ENCODE measurements around the gene ABHD17A.

The ABHD17A gene

GRCh38 chr19:1837222-1837565, 48.1 kb downstream of the ABHD17A start:
- DNase-seq (ENCODE audit: low read depth) = no peak
- H3K4me3 ChIP-seq (ENCODE audit: low read depth, low read length) = no peak overlapping the region
- no peak for TF ChIP-seq CTCF (IDR thresholded peaks at IDR 0.05; ENCODE audit: insufficient read depth, low read depth, low read length, missing control alignments)

- TF ChIP-seq CTCF (IDR thresholded peaks at IDR 0.05; ENCODE audit: insufficient read depth, low read depth, low read length, missing control alignments) = no peak
- no peak overlapping the region for H3K4me3 ChIP-seq (ENCODE audit: low read depth, low read length)
- no peak for DNase-seq (ENCODE audit: low read depth)
Observed at GRCh38 chr19:1836458-1837221, 48.7 kb downstream of the ABHD17A start.

GRCh38 chr19:1833540-1833939, 51.8 kb downstream of the ABHD17A start:
- DNase-seq (ENCODE audit: low read depth) = no peak
- H3K4me3 ChIP-seq (ENCODE audit: low read depth, low read length) = no peak overlapping the region
- TF ChIP-seq CTCF (IDR thresholded peaks at IDR 0.05; ENCODE audit: insufficient read depth, low read depth, low read length, missing control alignments) = no peak

GRCh38 chr19:1832046-1832663, 53.1 kb downstream of the ABHD17A start:
- no peak overlapping the region for H3K4me3 ChIP-seq (ENCODE audit: low read depth, low read length)
- TF ChIP-seq CTCF (IDR thresholded peaks at IDR 0.05; ENCODE audit: insufficient read depth, low read depth, low read length, missing control alignments) = no peak
- no peak for DNase-seq (ENCODE audit: low read depth)

GRCh38 chr19:1830978-1831377, 54.3 kb downstream of the ABHD17A start:
- DNase-seq (ENCODE audit: low read depth) = no peak
- no peak overlapping the region for H3K4me3 ChIP-seq (ENCODE audit: low read depth, low read length)
- no peak for TF ChIP-seq CTCF (IDR thresholded peaks at IDR 0.05; ENCODE audit: insufficient read depth, low read depth, low read length, missing control alignments)

GRCh38 chr19:1830568-1830967, 54.7 kb downstream of the ABHD17A start:
- TF ChIP-seq CTCF (IDR thresholded peaks at IDR 0.05; ENCODE audit: insufficient read depth, low read depth, low read length, missing control alignments) = no peak
- H3K4me3 ChIP-seq (ENCODE audit: low read depth, low read length) = no peak overlapping the region
- no peak for DNase-seq (ENCODE audit: low read depth)

GRCh38 chr19:1829958-1830357, 55.3 kb downstream of the ABHD17A start:
- no peak for DNase-seq (ENCODE audit: low read depth)
- H3K4me3 ChIP-seq (ENCODE audit: low read depth, low read length) = no peak overlapping the region
- no peak for TF ChIP-seq CTCF (IDR thresholded peaks at IDR 0.05; ENCODE audit: insufficient read depth, low read depth, low read length, missing control alignments)
